NCI-H1105 treated with DMSO at 0.1 percent for 48 hours (cell line): ENCODE data around the gene TMEM255B.
A peak's percentile ranks its signal among the peaks of the same experiment; 100 is the strongest.

ENCODE experiments used
- DNase-seq: peaks from one replicate; lab custom pipeline; 2025; lab: John Stamatoyannopoulos, UW

TMEM255B gene

GRCh38 chr13:113804017-113804702, 45.1 kb downstream of the TMEM255B start:
- no peak for DNase-seq

- no peak for DNase-seq
These were observed 45.8 kb downstream of the TMEM255B start for GRCh38 chr13:113804703-113805430.

- DNase-seq = no peak
These were observed 46.5 kb downstream of the TMEM255B start for GRCh38 chr13:113805431-113806103.

GRCh38 chr13:113806104-113806471, 47.1 kb downstream of the TMEM255B start:
- no peak for DNase-seq

- no peak for DNase-seq
These were observed 47.5 kb downstream of the TMEM255B start for GRCh38 chr13:113806526-113806925.

- DNase-seq = no peak
These were observed 49.2 kb downstream of the TMEM255B start for GRCh38 chr13:113808058-113808834.

GRCh38 chr13:113809934-113810333, 50.9 kb downstream of the TMEM255B start:
- no peak for DNase-seq

GRCh38 chr13:113810640-113811039, 51.6 kb downstream of the TMEM255B start:
- DNase-seq = no peak

GRCh38 chr13:113811081-113811928, 52.3 kb downstream of the TMEM255B start:
- DNase-seq = no peak

GRCh38 chr13:113812178-113813040, 53.4 kb downstream of the TMEM255B start:
- DNase-seq = no peak

GRCh38 chr13:113813070-113813748, 54.2 kb downstream of the TMEM255B start:
- no peak for DNase-seq

- DNase-seq = no peak
These were observed 54.9 kb downstream of the TMEM255B start for GRCh38 chr13:113813749-113814434.

- no peak for DNase-seq
These were observed 55.4 kb downstream of the TMEM255B start for GRCh38 chr13:113814435-113814821.

GRCh38 chr13:113815151-113816058, 56.4 kb downstream of the TMEM255B start:
- no peak for DNase-seq

- no peak for DNase-seq
These were observed 57.4 kb downstream of the TMEM255B start for GRCh38 chr13:113816254-113816929.

GRCh38 chr13:113816946-113817859, 58.2 kb downstream of the TMEM255B start:
- peak; percentile 83 for DNase-seq
